Measurements from ENCODE around the gene ARHGAP12.
"Not testable (repeated sequence)": the region's sequence is repeated elsewhere in the genome, so short reads cannot be mapped to it uniquely, and the experiment has no call there.

The ARHGAP12 gene
- total RNA-seq, result 20.0 to 75.5 reads per million in 2 experiments

GRCh38 chr10:31928549-31929260 is at the start of gene ARHGAP12:
ARHGAP12 (minus strand) TSS chr10:31928831; CDS start chr10:31908855, 19,976 bp downstream.
- DNase-seq (ENCODE audit: low read depth), result peak; percentile 76

- no peak for DNase-seq (ENCODE audit: low read depth)
Measured at GRCh38 chr10:31978156-31978483, 49.5 kb upstream of the ARHGAP12 start.

- DNase-seq (ENCODE audit: low read depth), result no peak
Measured at GRCh38 chr10:31977440-31978155, 49.0 kb upstream of the ARHGAP12 start.

- DNase-seq (ENCODE audit: low read depth), result no peak
Measured at GRCh38 chr10:31975157-31975765, 46.6 kb upstream of the ARHGAP12 start.

- no peak for DNase-seq (ENCODE audit: low read depth)
Measured at GRCh38 chr10:31974434-31975124, 45.9 kb upstream of the ARHGAP12 start.

- DNase-seq (ENCODE audit: low read depth), result no peak
Measured at GRCh38 chr10:31972519-31973041, 43.9 kb upstream of the ARHGAP12 start.

GRCh38 chr10:31969847-31970246 is 41.2 kb upstream of the ARHGAP12 start:
- not testable (repeated sequence) for DNase-seq (ENCODE audit: low read depth)

- no peak for DNase-seq (ENCODE audit: low read depth)
Measured at GRCh38 chr10:31963589-31963980, 35.0 kb upstream of the ARHGAP12 start.

- no peak for DNase-seq (ENCODE audit: low read depth)
Measured at GRCh38 chr10:31962826-31963588, 34.4 kb upstream of the ARHGAP12 start.

GRCh38 chr10:31961277-31962074 is 32.8 kb upstream of the ARHGAP12 start:
- no peak for DNase-seq (ENCODE audit: low read depth)

GRCh38 chr10:31959461-31960173 is 31.0 kb upstream of the ARHGAP12 start:
- DNase-seq (ENCODE audit: low read depth), result no peak

- DNase-seq (ENCODE audit: low read depth), result no peak
Measured at GRCh38 chr10:31958856-31959255, 30.2 kb upstream of the ARHGAP12 start.

- DNase-seq (ENCODE audit: low read depth), result no peak
Measured at GRCh38 chr10:31956200-31956946, 27.7 kb upstream of the ARHGAP12 start.

GRCh38 chr10:31954410-31955191 is 26.0 kb upstream of the ARHGAP12 start:
- DNase-seq (ENCODE audit: low read depth), result no peak

- no peak for DNase-seq (ENCODE audit: low read depth)
Measured at GRCh38 chr10:31953480-31953879, 24.8 kb upstream of the ARHGAP12 start.

GRCh38 chr10:31953080-31953479 is 24.4 kb upstream of the ARHGAP12 start:
- DNase-seq (ENCODE audit: low read depth), result no peak

GRCh38 chr10:31952066-31952465 is 23.4 kb upstream of the ARHGAP12 start:
- DNase-seq (ENCODE audit: low read depth), result no peak

GRCh38 chr10:31949266-31949665 is 20.6 kb upstream of the ARHGAP12 start:
- DNase-seq (ENCODE audit: low read depth), result no peak

Data from T follicular helper cell (primary cell).